Putamen (tissue), 1 donor: ENCODE data around the gene SOX11.
A peak's percentile ranks its signal among the peaks of the same experiment; 100 is the strongest.

Experiments used
- DNase-seq: peaks from one replicate; pipeline ENCODE4 v3.0.0-alpha.2; 2016; ENCODE audit warnings: low spot score

SOX11 gene

DNA sequence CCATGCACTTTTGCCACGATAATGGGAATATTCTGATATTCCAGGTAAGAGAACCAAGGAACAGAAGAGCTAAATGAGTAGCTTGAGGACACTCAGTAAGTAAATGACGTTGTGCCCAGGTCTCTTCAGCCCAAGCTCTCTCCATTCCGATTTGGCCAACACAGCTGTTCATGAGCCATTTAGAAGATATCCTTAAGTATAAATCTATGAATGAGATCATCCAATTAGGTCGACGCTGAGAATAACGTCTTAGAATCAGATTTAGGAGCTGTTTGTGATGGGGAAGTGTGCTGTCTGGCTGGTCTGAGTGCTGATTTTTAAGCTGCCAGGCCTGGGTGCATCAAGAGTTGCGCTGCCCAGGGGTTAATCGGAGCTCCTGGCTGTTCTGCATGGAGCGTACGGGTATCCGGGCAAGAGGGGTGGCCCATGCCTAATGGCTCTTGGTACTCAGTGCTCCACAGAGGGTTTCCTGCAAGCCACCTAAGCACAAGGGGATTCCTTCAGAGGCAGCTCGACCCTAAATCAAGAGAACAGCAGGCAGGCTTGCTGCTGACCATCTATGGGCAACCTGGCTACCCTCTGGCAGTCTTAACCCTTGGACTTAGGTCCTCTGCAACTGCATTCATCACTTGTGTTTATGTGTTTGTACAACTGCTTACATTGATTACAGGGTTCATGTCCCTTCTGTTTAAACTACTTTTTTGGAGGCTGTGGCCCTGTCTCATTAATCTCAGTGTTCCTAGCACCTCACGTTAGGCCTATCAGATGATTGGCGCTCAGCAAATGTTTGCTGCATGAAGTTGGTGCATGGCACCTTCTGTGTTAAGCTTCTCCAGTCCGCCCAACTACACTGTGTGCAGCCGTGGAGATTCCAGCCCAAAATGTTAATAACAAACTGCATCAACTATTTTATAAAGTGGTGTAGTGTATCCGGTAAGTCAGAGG lies 31.9 kb downstream of the SOX11 start:
- DNase-seq, result no peak

GRCh38 chr2:5725072-5725471 lies 32.9 kb downstream of the SOX11 start:
- no peak for DNase-seq

DNA sequence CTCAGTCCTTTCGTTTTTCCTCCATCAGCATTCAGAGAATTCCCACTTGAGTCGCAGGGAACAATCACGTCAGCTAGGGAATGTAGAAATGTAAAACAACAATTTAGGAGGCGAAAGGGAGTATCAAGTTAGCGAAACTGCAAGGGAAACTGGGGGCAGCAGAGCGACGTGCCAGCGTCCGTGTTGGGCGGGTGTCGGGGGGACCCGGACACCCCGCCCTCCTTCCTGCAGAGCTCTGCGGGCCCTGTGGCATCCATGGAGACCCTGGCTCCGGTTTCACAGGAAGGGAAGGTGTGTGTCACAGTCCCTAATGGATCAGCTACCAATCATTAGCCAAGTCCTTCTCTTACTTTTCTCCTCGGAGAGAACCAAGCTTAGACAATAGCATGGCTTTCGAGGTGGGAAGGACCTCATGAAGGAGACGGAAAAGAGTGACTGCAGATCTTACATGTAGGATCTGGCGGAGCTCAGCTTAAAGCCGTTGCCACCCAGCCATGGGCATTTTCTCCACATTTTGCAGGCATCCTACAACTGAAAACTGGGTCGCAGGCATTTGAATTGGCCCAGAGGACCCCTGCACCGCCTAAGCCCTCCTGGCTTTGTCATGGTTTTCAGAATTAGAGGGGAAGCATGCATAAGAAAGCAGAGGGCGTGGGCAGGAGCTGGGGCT lies 33.7 kb downstream of the SOX11 start:
- DNase-seq, result peak; percentile 6

- DNase-seq, result no peak
Observed at GRCh38 chr2:5727235-5727634, 35.1 kb downstream of the SOX11 start.

DNA sequence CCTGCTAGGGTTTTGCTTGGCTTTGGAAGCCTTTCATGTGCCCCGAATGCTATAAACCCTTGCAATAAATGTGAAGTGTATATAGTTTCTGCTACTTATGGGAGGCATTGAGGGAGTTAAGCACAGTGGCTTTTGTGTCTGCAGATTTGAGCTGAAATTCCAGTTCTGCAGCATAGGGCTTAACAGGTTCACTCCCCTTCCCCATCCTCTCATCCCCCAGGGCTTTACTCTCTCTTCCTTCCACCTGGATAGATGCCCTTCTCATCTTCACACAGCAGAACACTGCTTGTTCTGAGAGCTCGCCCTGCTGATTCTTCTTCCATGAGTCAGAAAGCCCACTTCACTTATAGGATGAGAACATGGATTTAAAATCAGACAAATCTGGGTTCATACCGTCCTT lies 37.2 kb downstream of the SOX11 start:
- no peak for DNase-seq

DNA sequence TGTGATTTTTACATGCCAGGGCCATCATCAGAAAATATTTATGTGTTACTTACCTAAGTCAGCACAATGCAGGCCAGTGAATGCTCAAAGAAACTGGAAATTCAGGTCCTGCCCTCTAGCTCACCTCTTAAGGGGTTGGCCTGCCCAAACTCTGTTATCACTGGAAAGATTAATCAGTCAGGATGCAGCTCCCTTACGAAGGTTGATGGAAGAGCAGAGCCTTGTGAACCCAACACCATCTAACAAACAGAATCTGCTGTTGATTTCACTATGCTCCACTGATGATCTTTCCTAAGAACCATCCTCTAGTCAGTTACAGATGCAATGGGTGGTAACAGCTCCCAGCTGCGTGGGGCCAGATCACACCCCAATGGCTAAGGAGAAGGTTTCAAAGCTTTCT lies 38.2 kb downstream of the SOX11 start:
- no peak for DNase-seq

DNA sequence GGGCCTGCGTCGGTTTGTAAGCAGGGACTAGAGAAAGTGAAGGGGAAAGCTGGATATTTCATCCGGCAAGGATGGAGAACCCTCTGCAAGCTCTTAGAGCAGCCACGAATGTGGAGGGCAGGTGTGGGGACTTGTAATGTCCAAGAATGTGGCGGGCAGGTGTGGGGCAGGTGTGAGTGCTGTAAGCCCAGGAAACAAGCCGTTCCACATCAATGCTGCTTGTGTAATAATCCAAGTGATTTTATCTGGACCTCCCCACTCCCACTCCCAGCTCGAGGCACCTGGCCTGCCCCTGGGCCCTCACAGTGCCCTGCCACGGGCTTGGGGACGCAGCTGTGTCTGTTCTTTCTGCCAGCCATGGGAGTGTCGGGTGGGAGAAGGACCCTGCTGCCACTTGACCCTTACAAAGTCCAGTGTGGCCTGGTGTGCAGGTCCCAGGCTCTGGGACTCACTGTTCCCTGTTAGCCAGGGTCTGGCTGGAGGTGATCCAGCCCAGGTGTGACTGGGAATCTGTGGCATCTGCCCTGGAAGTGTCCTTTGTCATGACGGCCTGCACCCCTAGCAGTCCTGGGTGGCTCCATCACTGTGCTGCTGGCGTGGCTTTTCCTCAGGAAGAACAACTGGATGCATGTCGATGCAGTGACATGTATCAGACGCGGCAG lies 42.8 kb downstream of the SOX11 start:
- no peak for DNase-seq

DNA sequence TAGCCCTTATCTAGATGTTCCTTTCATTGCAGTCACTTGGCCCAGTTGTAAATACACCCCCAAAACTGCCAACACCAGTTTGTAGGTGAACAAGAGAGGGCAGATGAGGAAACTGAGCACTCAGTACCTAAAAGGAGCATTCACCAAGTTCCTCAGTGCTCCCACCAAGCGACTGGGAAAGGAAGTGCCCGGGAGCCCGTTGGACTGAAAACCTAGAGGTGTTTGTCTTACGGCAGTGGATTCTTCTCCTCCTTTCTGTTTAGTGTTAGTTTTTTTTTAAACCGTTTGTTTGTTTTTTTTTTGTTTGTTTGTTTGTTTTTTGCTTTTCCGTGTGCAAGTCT lies 43.3 kb downstream of the SOX11 start:
- no peak for DNase-seq

GRCh38 chr2:5736050-5736449 lies 43.9 kb downstream of the SOX11 start:
- no peak for DNase-seq

- DNase-seq, result no peak
Observed at GRCh38 chr2:5736886-5737285, 44.7 kb downstream of the SOX11 start.

DNA sequence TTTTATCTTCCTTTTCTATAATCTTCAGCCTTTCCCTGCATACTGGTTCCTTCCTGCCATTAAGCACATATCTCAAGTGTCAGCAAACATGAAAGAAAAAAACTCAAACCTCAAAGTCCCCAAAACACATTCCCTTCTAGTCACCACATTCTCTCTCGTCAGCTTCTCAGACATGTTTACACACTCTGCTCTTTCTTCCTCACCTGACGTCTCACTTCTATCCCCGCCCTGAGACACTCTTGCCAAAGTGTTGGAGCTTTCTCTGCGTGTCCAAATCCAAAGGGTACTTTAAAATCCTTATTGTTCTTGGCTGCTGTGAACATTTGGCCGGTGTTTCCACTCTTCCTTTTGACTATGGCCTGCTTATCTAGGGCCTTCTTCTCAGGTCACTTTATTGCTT lies 47.9 kb downstream of the SOX11 start:
- DNase-seq, result no peak

DNA sequence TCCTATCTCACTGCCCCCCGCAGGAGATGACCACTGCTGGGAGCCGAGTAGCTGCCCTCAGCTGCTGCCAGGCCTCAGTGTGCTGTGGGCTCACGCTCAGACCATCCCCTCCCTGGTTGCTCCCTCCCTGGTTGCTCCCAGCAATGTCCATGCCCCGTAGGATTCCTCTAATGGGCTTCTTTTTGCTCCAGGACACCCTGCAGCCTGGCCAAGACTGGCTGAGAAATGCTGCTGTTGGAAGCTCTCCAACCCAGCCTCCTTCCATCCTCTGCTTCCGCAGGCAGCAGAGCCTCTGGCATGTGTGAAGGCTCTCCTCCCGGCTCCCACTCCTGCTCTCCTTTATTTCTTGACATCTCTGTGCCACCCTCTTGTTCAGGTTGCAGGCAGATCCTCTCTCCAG lies 48.6 kb downstream of the SOX11 start:
- no peak for DNase-seq

GRCh38 chr2:5741242-5741641 lies 49.1 kb downstream of the SOX11 start:
- DNase-seq, result no peak

- DNase-seq, result no peak
Observed at GRCh38 chr2:5742126-5742525, 49.9 kb downstream of the SOX11 start.

DNA sequence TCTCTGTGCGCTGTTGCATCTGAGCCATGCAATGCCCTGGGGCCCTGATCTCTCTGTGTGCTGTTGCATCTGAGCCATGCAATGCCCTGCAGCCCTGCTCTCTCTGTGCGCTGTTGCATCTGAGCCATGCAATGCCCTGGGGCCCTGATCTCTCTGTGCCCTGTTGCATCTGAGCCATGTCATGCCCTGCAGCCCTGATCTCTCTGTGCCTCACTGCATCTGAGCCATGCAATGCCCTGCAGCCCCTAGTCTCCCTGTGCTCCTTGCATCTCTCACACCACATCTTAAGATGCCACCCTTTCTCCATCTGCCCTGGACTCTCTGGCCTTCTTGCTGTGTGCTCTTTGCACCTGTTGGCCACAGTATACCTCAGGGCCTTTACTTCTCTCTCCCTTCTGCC lies 56.2 kb downstream of the SOX11 start:
- no peak for DNase-seq

DNA sequence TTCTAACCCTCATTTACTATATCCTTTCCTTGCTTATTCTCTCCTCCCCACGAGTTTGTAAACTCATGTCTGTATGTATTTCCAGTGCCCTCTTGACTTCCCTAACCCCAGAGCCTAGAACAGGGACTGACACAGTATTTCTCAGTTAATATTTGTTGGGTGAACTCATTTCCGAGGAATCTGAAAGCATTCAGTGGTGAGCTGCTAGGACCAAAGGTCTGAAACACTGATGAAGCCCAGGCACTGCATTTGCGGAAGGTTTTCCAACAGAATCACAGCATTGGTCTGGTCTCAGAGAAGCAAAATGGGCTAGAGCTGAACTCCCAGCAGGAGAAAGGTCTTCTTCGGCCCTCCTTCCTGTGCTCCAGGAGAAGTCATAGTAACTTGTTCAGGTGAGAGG lies 56.8 kb downstream of the SOX11 start:
- no peak for DNase-seq

DNA sequence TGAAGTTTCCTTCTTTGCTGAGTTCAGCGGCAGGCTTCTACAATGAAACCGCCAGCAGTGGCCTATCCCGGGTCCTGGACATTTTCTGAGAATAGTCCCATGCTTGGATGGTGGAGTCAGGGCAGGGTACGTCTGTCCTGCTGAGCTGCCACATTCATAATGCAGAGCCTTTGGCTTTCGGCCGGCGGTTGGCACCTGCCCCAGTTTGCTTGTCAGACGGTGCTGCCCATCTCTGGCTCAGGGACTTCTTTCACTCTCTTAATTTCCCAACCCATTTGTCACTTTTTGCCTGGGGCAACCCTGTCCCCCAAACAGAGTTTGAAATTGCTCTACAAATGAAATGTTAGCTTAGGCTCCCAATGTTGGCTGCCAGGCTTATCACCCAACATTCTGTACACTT lies 57.2 kb downstream of the SOX11 start:
- no peak for DNase-seq
